ENCODE results near the gene AOPEP.

AOPEP gene

DNA sequence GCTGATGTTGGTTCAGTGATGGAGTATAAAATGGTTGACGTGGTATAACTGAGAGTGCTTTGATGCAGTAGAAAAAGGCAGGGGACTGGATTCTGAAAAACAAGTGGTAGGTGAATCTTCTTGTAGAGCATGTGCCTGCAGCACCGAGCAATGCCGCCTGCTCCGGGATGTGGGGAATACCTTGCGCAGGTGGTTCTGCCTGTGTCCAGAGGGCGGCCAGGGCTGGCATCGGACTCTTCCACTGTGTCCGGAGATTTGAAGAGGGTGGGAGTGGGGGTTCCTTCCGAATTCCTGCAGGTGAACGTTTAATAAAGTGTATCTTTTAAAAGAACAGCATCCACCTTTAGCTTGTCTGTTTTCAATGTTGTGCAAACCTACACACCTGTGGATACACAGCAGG is 353.0 kb downstream of the AOPEP start:
- TF ChIP-seq, protein P1, sequence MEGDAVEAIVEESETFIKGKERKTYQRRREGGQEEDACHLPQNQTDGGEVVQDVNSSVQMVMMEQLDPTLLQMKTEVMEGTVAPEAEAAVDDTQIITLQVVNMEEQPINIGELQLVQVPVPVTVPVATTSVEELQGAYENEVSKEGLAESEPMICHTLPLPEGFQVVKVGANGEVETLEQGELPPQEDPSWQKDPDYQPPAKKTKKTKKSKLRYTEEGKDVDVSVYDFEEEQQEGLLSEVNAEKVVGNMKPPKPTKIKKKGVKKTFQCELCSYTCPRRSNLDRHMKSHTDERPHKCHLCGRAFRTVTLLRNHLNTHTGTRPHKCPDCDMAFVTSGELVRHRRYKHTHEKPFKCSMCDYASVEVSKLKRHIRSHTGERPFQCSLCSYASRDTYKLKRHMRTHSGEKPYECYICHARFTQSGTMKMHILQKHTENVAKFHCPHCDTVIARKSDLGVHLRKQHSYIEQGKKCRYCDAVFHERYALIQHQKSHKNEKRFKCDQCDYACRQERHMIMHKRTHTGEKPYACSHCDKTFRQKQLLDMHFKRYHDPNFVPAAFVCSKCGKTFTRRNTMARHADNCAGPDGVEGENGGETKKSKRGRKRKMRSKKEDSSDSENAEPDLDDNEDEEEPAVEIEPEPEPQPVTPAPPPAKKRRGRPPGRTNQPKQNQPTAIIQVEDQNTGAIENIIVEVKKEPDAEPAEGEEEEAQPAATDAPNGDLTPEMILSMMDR (IDR thresholded peaks at IDR 0.05; ENCODE audit: borderline replicate concordance, insufficient read depth, low read depth, low read length) = no peak
- no peak overlapping the region for H3K4me3 ChIP-seq (ENCODE audit: low read depth, low read length)

DNA sequence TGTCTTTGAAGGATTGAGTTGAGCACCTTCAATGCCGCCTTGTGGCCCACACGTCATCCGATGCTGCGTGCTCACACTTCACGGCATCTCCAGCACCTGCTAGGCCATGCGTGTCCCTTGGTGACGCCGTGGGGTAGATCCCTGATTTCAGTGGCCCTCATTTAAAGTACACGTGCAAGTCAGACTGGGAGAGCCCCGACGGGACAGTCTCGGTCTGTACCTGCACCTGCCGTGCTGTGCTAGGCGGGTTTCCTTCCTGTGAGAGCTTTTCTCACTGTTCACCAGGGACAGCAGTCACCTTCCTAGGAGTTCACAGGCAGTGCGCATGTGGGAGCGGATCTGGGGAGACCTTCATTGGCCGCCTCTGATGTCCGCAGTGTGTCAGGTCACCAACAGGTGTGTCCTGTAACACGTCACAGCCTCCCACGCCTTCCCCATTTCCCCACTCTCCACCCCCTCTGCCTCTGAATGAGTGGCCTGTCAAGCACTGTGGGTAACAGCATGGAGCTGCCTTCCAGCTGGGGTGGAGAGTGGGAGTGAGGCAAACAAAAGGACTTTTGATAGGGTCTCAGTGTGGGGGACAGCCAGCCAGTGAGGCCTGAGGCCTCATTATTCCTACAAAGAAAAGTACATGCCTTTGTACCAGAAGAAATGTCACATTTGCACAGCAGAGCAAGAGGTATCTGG is 354.6 kb downstream of the AOPEP start:
- TF ChIP-seq, protein P1 (IDR thresholded peaks at IDR 0.05; ENCODE audit: borderline replicate concordance, insufficient read depth, low read depth, low read length) = no peak
- H3K4me3 ChIP-seq (ENCODE audit: low read depth, low read length) = no peak overlapping the region

DNA sequence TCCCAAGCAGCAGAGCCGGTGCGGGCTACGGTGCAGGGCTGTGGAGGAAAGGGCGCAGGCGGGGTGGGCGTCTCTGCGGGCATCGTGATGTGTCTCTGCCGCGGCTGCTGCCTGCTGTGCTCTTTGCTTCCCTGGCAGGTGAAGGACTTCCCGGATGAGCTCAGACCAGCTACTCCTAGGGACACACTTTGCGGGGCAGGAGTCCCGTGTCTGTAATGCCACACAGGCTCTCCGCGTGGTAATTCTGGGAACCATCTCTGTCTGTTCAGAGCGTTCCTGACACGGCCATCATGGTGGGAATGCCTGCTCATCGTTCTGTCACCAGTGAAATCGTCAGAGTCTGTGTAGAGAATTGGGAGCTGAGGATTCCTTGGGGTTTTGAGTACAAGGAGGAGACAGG is 355.5 kb downstream of the AOPEP start:
- TF ChIP-seq, protein P1 (IDR thresholded peaks at IDR 0.05; ENCODE audit: borderline replicate concordance, insufficient read depth, low read depth, low read length) = no peak
- no peak overlapping the region for H3K4me3 ChIP-seq (ENCODE audit: low read depth, low read length)

DNA sequence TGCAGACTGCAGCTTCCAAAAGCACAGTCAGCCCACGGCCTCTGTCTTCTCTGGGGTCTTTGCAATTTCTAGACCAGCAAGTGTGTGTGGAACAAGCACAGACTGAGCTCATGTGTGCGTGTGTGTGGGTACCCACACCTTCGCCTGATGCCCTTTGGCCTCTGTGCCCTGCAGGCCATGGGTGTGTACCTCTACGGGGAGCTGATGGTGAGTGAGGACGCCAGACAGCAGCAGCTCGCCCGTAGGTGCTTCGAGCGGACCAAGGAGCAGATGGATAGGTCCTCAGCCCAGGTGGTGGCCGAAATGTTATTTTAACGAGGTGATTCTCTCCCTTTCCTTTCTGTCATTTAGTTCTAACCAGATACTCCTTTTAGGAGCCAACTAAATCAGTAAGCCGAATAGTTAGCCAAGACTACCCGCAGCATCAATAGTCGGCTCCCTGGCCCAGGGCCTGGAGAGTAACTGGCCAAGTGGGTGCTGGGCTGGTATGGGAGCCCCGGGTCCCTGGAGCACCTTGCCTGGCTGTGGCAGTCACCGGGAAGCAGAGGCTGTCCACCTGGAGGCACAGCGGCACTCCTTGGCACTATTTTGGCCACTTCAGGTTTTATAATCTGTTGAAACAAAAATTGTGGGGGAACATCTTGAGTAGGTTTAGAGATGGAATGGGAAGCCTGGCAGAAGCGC is 356.0 kb downstream of the AOPEP start:
- H3K4me3 ChIP-seq (ENCODE audit: low read depth, low read length) = no peak overlapping the region
- TF ChIP-seq, protein P1 (IDR thresholded peaks at IDR 0.05; ENCODE audit: borderline replicate concordance, insufficient read depth, low read depth, low read length) = no peak

DNA sequence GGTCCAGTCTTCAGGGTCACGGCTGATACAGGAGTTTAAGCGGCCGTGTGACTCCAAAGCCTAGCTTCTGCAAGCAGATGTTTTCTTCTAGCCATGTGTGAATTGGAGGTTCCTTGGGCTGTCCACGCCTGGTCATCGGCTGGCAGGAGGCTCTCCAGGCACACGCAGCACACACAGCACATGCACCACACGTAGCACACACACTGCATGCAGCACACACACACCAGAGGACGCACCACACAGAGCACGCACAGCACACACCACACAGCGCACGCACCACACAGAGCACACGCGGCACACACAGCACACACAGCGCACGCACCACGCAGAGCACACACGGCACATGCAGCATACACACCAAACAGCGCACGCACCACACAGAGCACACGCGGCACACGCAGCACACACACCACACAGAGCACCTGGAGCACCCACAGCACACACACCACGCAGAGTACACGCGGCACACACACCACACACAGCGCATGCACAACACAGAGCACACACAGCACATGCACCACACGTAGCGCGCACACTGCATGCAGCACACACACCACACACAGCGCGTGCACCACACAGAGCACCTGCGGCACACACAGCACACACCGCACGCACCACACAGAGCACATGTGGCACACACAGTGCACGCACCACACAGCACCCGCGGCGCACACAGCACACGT is 356.7 kb downstream of the AOPEP start:
- H3K4me3 ChIP-seq (ENCODE audit: low read depth, low read length) = no peak overlapping the region
- TF ChIP-seq, protein P1 (IDR thresholded peaks at IDR 0.05; ENCODE audit: borderline replicate concordance, insufficient read depth, low read depth, low read length) = no peak

DNA sequence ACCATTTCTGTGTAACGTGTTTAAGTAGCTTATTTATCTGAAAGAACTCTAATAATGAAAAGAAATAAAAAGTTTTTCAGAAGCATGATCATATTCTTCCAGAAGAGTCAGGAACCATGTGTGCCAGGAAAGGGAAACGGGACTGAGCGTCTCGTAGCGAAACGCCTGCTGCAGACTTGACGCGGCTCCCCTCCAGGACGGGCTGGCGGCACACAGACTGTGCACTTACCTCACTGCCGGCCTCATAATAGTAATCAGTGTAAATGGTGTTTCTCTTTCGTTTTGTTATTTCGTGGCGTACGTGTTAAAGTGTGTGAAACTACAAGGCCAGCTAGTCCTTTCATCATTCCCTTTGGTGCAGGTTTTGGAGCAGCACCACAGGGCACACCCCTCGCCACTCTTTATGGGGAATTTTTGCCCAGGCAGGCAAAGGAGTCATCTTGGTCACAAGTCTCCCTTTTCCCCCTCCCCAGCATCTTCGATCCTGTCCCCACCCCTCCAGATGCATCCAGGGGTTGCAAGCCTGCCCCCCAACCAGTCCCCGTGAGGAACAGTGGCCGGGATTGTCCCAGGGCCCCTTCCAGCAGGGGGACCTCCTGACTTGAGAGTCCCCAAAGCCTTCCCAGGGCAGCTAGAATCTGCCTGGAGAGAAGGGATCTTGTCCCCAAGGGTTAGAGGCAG is 357.9 kb downstream of the AOPEP start:
- TF ChIP-seq, protein P1 (IDR thresholded peaks at IDR 0.05; ENCODE audit: borderline replicate concordance, insufficient read depth, low read depth, low read length) = no peak
- no peak overlapping the region for H3K4me3 ChIP-seq (ENCODE audit: low read depth, low read length)

Data from GM12875 (cell line).